Esophagus mucosa (tissue), 1 donor: Measurements from ENCODE around the gene CNOT6L. TPM values are rescaled to one million over a fixed set of nuclear protein-coding genes. Genes with fewer than 3 reads are reported as not detected.
A peak's percentile ranks its signal among the peaks of the same experiment; 100 is the strongest.

Experiments
- ATAC-seq: fragments of 200-7000 bp; cut with Tn5 transposase; one replicate; pipeline ENCODE4 v1.9.1; 2020
- total RNA-seq: library from RNA; stranded (reverse); gene quantifications from one replicate; pipeline ENCODE4 v1.2.4, GENCODE V29; 2023
- donor health status: DM: yes; HTN: yes; CAD: no.

CNOT6L gene
- total RNA-seq, 1 donor from 2014 or later = 30.9 TPM

DNA sequence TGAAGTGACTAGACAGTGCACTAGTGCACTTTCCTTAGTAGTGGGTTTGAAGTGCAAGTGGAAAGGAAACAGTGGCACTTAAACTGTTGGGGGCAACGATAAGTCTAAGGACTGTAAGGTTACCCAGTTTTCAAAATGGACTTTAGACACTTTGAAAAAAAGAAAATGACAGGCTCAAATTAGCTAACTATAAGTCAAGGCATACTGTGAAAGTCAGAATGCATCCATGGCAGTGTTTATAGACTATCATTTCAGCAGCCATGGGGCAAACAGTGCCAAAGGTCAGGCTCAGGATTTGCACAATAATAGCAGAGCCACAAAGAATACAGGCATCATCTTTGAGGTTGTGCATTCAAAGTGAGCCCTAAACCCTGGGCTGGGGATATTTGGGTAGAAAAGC, 109.1 kb downstream of the CNOT6L start:
- ATAC-seq = no peak

DNA sequence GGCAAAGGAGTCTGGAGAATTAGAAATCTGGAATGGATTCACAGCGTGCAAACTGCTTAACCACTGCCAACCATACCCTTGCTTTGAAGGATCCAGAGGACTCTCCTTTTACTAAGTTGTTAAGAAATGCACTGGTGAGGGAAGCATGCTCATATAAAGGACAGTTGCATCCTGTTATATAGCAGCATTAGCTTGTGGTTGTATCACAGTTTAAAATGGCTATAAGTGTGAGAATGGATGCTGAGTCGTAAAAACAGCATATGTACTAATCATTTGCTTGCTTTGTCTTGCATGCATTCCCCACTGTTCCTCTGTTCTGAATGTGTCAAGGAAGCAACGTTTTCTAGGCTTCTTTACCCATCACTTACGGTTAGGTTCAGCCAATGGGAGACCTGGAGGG, 112.5 kb downstream of the CNOT6L start:
- ATAC-seq = no peak

DNA sequence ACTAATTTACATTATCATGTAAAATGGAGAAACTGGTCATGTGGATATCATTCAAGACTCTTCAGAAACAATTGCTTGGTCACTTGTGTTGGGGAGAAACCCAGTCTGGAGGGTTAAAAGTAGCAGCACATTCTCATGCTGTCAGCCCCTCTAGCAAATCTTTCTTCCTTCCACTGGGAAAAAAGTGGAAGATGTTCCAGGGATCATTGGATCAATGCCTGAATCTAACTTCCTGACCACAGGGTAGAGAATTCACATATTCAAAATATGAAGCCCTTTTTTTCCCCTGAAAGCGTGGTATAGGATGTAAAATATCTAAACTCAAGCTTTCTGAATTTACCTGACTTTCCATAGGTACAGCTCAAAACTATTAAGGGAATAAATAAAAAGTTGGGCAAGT, 115.5 kb downstream of the CNOT6L start:
- no peak for ATAC-seq

DNA sequence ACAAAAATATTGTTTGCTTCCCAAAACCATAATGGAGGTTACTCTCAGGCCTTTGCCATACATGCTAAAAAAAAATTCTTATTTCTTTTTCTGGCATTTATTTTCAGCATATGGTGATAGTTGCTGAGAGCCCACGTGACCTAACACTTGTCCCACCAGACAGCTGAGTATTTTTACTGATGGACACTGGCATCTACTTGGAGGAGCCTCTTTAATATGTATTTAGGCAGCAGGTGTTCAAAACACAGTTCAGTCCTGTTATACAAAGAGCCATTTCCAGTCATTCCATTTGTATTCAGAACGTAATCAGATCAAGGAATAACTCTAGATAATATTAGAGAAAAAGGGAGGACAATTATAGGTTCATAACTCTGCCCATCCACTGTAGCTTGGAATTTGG, 118.0 kb downstream of the CNOT6L start:
- no peak for ATAC-seq

DNA sequence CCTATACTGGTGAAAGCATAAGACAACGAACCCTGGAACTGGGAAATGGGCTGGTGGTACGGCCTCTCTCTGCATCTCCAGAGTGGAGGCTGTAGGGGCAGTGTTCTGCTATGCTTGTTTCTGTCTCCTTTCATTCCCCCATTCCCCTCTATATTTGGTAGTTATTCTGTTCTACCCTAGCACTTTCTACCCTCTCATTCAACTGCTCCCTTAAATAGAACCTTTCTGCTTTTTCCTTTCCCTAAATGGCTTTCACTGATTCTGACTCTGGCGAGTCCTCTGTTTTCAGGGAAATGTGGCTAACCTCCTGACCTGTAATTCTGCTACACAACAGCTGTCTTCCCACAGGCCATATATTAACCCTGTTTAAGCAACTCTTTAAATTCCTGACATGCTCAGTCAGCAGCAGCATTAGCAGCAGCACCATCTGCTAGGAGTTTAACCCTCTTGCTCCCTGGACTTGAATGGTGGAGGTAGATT, 119.4 kb downstream of the CNOT6L start:
- peak; percentile 26 for ATAC-seq

DNA sequence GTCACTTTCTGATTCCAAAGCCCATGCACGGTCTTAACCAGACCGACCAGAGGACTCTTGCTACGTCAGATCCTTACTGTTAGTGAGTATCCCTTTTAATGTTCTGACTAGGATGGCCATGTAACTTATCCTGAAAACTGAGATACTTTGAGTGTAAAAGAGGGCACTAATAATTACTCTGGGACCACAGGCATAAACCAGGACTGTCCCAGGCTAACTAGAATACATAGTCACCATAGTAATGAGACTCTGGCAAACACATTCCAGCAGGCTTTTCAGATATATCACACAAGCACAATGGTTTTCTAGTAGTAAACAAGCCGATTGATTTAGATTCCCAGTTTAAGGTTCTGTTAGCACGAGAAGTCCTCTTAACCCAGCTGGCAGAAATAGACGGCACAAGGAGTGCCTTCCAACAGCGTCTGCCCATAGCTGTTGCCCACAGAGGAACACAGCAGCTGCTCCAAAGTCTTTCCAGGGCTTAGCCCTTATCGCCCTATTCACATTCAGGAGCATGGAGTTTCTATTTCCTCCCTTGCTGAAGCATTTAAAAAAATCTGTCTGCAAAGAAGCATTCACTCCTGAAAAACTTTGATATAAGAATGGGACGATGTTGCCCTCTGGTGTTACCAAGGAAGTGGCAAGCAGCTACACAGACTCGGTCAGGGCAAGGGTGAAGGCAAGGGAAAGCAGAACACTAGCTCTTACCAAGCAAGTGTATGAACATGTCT, 121.1 kb downstream of the CNOT6L start:
- peak; percentile 56 for ATAC-seq

DNA sequence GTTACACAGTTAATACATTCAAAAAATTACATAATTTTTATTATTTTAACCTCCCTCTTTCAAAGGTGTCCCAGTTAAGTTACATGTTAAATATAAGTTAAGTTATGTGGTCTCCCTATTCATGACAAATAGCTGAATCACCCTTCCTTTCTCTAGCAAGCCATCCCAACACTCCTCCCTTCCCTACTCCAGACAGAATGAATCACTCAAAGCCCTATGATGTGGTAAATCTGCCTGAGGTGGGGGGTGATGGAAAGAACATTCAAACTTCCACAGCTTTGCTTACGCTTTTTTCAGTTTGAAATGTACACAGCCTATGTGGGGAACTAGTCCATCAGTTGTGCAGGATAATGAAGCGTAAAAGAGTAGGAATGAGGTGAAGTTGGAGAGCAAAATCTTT, 123.4 kb downstream of the CNOT6L start:
- peak; percentile 48 for ATAC-seq

DNA sequence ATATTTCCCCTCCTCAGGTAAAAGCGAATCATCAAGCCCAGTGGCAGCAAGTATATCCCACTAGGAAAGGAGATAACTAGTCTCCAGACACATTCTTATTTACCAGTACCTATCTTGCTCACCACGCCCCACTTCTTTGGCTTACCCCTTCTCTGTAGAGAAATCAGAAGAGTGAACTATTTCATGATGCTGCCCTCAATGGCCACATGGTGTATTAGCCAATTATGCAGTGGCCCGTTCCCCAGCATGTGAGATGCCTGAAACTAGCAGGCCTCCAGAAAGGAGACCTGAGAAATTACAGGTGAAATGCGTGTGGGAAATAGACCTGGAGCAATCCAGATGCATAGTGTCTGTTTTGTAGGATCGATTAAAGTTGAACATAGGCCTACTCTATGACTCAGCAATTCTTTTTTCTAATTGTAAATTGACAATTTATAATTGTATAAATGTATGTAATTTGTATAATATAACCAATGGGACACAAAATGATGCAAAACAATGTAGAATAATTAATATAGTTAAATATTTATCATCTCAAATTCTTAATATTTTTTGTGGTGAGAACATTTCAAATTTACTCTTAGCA, 126.2 kb downstream of the CNOT6L start:
- ATAC-seq = no peak

DNA sequence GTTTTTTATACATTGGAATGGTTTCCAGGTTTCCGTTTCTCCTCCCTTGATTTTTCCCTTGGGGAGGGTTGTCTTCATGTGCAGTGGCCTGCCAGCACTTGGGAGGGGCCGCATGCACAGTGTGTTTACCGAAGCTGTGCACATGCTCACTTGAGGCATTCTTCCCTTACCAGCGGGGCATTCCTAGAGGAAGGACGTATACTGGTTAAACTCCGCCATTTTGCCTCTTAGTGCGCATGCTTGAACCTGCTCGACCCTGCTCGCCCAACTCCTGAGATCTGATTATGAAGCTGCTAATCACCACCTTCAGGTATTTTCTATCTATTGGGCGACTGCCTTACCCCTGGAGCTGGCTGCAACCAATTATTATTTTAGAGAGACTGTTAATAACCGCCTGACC, 137.4 kb downstream of the CNOT6L start:
- no peak for ATAC-seq

DNA sequence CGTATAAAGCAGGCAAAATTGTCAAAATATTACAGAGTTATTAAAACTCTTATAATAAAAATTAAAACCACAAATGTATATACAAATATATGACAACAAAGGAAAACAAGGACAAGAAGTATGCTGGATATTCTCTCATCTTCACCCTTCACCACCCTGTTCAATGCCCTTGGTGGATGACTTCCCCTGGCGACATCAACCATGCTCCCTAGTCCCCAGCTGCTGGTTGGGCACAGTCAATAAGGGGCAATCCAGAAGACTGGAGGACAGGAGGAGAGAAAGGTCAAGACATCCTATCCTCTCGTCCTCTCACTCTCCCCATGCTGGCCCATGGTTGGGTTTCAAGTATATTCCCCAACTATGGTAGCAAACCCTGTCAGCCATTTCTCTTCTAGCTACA, 142.3 kb downstream of the CNOT6L start:
- no peak for ATAC-seq

DNA sequence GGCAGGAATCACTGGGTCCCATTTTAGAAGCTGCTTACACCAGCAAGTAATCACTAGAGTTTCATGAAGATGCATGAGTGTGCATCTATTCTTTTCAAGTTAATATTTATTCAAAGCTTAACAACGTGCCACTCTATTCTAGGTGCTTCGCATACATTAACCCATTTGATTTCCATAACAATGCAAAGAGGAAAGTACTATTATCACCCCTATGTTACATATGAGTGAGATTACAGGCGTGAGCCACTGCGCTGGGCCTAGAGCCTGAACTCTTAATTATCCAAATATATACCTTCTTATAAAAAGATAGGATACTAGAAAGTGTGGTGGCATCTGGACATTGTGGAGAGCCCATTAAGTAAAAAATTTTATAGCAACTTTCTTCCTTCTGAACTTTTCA, 148.1 kb downstream of the CNOT6L start:
- no peak for ATAC-seq

DNA sequence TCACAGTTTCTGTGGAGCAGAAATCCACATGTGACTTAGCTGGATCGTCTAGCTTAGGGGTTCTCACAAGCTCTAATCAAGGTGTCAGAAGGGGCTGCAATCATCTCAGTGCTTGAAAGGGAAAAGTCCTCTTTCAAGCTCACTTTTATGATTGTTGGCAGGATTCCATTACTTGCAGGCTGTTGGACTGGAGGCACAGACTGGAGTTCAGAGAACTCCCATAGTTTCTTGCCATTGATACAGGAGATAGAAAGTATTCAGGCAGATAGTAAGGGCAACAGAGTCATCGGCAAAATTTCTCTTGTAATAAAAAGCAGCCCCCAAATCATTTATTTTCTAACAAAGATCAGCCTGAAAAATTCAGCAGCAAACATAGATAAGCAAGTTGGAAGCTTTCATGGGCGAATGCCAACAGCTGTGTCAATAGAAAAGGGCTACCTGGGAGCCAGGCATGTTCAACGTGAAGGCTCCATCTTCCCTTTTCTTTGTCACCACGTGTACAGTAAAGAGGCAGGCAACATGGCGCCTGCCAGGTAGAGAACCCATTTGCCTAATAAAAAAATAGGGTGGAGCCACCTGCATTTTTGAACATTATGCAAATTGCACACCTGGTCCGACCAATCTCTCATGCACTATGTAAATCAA, 149.1 kb downstream of the CNOT6L start:
- no peak for ATAC-seq

DNA sequence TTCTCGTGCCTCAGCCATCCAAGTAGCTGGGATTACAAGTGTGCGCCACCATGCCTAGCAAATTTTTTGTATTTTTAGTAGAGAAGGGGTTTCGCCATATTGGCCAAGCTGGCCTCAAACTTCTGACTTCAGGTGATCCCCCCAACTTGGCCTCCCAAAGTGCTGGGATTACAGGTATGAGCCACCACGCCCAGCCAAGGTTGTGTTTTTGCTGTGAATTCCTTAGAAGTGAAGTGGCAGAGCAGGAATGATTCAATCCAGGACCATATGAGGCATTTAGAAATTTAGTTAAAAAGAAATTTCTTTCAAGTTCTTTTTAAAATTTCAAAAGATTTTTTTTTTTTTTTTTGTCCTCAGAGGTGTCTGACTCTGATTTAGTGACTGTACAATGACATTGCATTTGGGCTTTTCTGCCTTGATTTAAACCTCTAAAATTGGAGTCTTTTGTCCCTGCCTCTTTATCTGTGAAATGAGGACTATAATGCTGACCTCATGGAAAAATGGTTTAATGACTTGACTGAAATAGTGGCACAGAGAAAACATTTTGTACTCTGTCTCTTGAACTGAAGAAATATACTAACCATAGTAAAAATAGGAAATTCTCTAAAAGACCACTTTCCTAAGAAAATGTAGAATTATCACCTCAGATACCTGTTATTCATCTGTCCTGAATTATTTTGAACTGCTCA, 153.6 kb downstream of the CNOT6L start:
- no peak for ATAC-seq

Other genes starting within 250 kb of the CNOT6L start
- 9.0 TPM for gene CXCL13, start 213.5 kb downstream of the CNOT6L start, total RNA-seq
- gene MRPL1, start 43.5 kb upstream of the CNOT6L start, total RNA-seq = 35.3 TPM
- gene FRAS1, start 238.0 kb upstream of the CNOT6L start, total RNA-seq = 2.6 TPM